Endothelial cell of umbilical vein (primary cell): Measurements from ENCODE around the gene LMO4. TPM values are rescaled to one million over a fixed set of nuclear protein-coding genes. Genes with fewer than 3 reads are reported as not detected.

Source experiments
- BruUV-seq: library from RNA; stranded (reverse); fragments of 400-500 nt; replicated peaks from 2 replicates; lab custom pipeline; 2021; lab: Mats Ljungman, UMichigan
- CTCF ChIA-PET: fragments of 300-600, 350-600 bp; sonication (Branson Sonifier 250); formaldehyde crosslinking; loops from one replicate; lab custom pipeline; 2021; ENCODE audit warnings: antibody characterized with exemption, inconsistent platforms; lab: Charles Lee
- POLR2A ChIA-PET: fragments of 300-600, 350-600 bp; sonication (Branson Sonifier 250); formaldehyde crosslinking; loops from one replicate; lab custom pipeline; 2021; ENCODE audit warnings: antibody characterized with exemption, inconsistent platforms; lab: Charles Lee
- DNase-seq: peaks from one replicate; pipeline ENCODE4 v3.0.0-alpha.2; 2011; ENCODE audit warnings: low read depth, low spot score
- FAIRE-seq: peaks from 2 replicates; lab custom pipeline; 2011; peaks lifted over from hg19 to GRCh38; lab: Jason Lieb, UNC
- H2AFZ ChIP-seq: 2 replicates; pipeline ENCODE4 v1.6.0; 2012; ENCODE audit warnings: low read depth, low read length, control low read depth, inconsistent platforms
- H3K27ac ChIP-seq: 2 replicates; pipeline ENCODE4 v1.5.1; 2011; ENCODE audit warnings: low read depth, mild to moderate bottlenecking, control low read depth, low read length, moderate library complexity; ENCODE audit not compliant: insufficient read depth
- H3K27me3 ChIP-seq, 2 experiments: 2 replicates each; pipeline versions ENCODE4 v1.6.0 to v1.6.1; 2011; ENCODE audit warnings: low read length in 2 of 2, mixed read lengths in 1 of 2; ENCODE audit not compliant: control insufficient read depth in 2 of 2, insufficient read depth in 2 of 2
- H3K36me3 ChIP-seq, 2 experiments: 2 replicates in 1 of 2; 3 replicates in 1 of 2; pipeline ENCODE4 v1.5.1; 2011; ENCODE audit warnings: low read length in 2 of 2, mild to moderate bottlenecking in 1 of 2, moderate library complexity in 1 of 2; ENCODE audit not compliant: control insufficient read depth in 2 of 2, insufficient read depth in 2 of 2; ENCODE audit errors: extremely low read depth in 1 of 2
- H3K4me1 ChIP-seq: 3 replicates; pipeline ENCODE4 v1.5.1; 2011; ENCODE audit warnings: mild to moderate bottlenecking, low read length; ENCODE audit not compliant: control insufficient read depth, insufficient read depth; ENCODE audit errors: extremely low read depth
- H3K4me2 ChIP-seq: 2 replicates; pipeline ENCODE4 v1.6.1; 2011; ENCODE audit warnings: low read length, control low read depth, mixed read lengths; ENCODE audit not compliant: insufficient read depth
- H3K4me3 ChIP-seq, 3 experiments: fragments of 200-600 bp in 1 of 3; sonication (generic), shearing (Covaris generic) in 1 of 3; replicated peaks in 1 of 3; 2 replicates each; pipeline ENCODE4 v1.5.1; 2011 to 2016; ENCODE audit warnings: control low read depth in 3 of 3, low read length in 3 of 3, mild to moderate bottlenecking in 2 of 3, inconsistent platforms in 1 of 3, low read depth in 1 of 3, moderate library complexity in 1 of 3; ENCODE audit not compliant: insufficient read depth in 1 of 3
- H3K79me2 ChIP-seq: 2 replicates; pipeline ENCODE4 v1.6.0; 2012; ENCODE audit warnings: low read length, inconsistent platforms; ENCODE audit not compliant: control insufficient read depth, insufficient read depth
- H3K9ac ChIP-seq: replicated peaks from 2 replicates; pipeline ENCODE3; 2011; ENCODE audit warnings: low read length, control low read depth; ENCODE audit not compliant: insufficient read depth; ENCODE audit errors: extremely low read depth
- H3K9me1 ChIP-seq: replicated peaks from 3 replicates; pipeline ENCODE4 v1.6.0; 2011; ENCODE audit warnings: mild to moderate bottlenecking, low read length; ENCODE audit not compliant: control insufficient read depth, insufficient read depth; ENCODE audit errors: extremely low read depth
- H3K9me3 ChIP-seq: replicated peaks from 2 replicates; pipeline ENCODE4 v1.5.1; 2012; ENCODE audit warnings: low read length, inconsistent platforms; ENCODE audit not compliant: control insufficient read depth, insufficient read depth
- H4K20me1 ChIP-seq: replicated peaks from 2 replicates; pipeline ENCODE3; 2011; ENCODE audit warnings: mild to moderate bottlenecking, low read length; ENCODE audit not compliant: control insufficient read depth, insufficient read depth; ENCODE audit errors: extremely low read depth
- CTCF ChIP-seq, 2 donors: IDR thresholded peaks; 1 replicate in 1 of 2; 2 replicates in 1 of 2; pipeline ENCODE4 v1.5.1; 2011; ENCODE audit warnings: low read length in 2 of 2, mild to moderate bottlenecking in 2 of 2, moderate library complexity in 2 of 2, control low read depth in 1 of 2, inconsistent platforms in 1 of 2, low read depth in 1 of 2; ENCODE audit not compliant: insufficient read depth in 1 of 2; ENCODE audit errors: extremely low read depth in 1 of 2
- EZH2 ChIP-seq: IDR thresholded peaks from 2 replicates; pipeline ENCODE4 v1.6.1; 2012; ENCODE audit warnings: borderline replicate concordance, low read depth, mild to moderate bottlenecking, moderate library complexity, low read length, inconsistent platforms; ENCODE audit not compliant: severe bottlenecking
- FOS ChIP-seq: IDR thresholded peaks from 2 replicates; pipeline ENCODE4 v1.6.1; 2011; ENCODE audit warnings: mild to moderate bottlenecking, low read length, moderate library complexity, borderline replicate concordance; ENCODE audit not compliant: insufficient read depth
- GATA2 ChIP-seq: IDR thresholded peaks from 2 replicates; pipeline ENCODE4 v1.7.0; 2011; ENCODE audit warnings: low read depth, mild to moderate bottlenecking, moderate library complexity, mixed read lengths, low read length; ENCODE audit not compliant: insufficient read length, insufficient read depth
- JUN ChIP-seq: IDR thresholded peaks from 2 replicates; pipeline ENCODE4 v1.6.1; 2011; ENCODE audit warnings: borderline replicate concordance, low read depth; ENCODE audit not compliant: insufficient read length, insufficient read depth
- MAX ChIP-seq: IDR thresholded peaks from 2 replicates; pipeline ENCODE4 v1.6.1; 2011; ENCODE audit not compliant: insufficient read depth, insufficient read length
- MYC ChIP-seq: IDR thresholded peaks from one replicate; pipeline ENCODE4 v1.6.1; 2011; ENCODE audit warnings: mild to moderate bottlenecking, low read depth, low read length
- POLR2A ChIP-seq: IDR thresholded peaks from 2 replicates; pipeline ENCODE4 v1.6.1; 2012; ENCODE audit warnings: low read depth, mild to moderate bottlenecking, control low read depth, low read length
- POLR2AphosphoS5 ChIP-seq: IDR thresholded peaks from 2 replicates; pipeline ENCODE4 v1.6.1; 2012; ENCODE audit warnings: low read depth, mild to moderate bottlenecking, control low read depth, low read length, moderate library complexity; ENCODE audit not compliant: insufficient read depth
- dilution Hi-C: fragments of 300-500 bp; cut with MboI; formaldehyde crosslinking; loops from one replicate; pipeline ENCODE4 v1.15.0; 2019; ENCODE audit warnings: low sequenced_read_pairs; ENCODE audit not compliant: extremely low pct_ligation_motif_present
- intact Hi-C: fragments of 100-400 bp; cut with micrococcal nuclease; formaldehyde crosslinking; loops from one replicate; pipeline ENCODE4 v1.10.0; 2022
- polyA plus RNA-seq, 4 experiments: library from polyadenylated mRNA; depleted of rRNA in 3 of 4; stranded (reverse) in 3 of 4; unstranded in 1 of 4; fragments of >200 nt; gene quantifications; 2 replicates each; pipeline versions ENCODE4 v1.2.1 to v1.2.3, GENCODE V29; 2011 to 2012; ENCODE audit warnings: missing spikeins in 1 of 4
- total RNA-seq: library from RNA; stranded (reverse); gene quantifications from 2 replicates; pipeline ENCODE4 v1.2.3, GENCODE V29; 2021

LMO4 gene
- total and polyA plus RNA-seq, 2 donors (not counting 3 experiments of a cell fraction or from before 2014, with no cell fraction given): 24.8 to 36.6 TPM

GRCh38 chr1:87369736-87370478, 41.2 kb downstream of the LMO4 start:
- Histone ChIP-seq H4K20me1 (no peaks in the 10 kb centered on the region), H3K79me2 (no peaks in the 10 kb centered on the region), H3K4me2 (no peak overlapping the region), H3K27ac (no peak overlapping the region), H3K36me3 (no peaks in the 10 kb centered on the region), H3K9me1 (no peaks in the 10 kb centered on the region), H3K4me3 (no peak overlapping the region), H3K9me3 (no peaks in the 10 kb centered on the region), H3K9ac (no peak overlapping the region), H3K4me1 (no peaks in the 10 kb centered on the region), H2AFZ (no peak overlapping the region), H3K27me3 (no peaks in the 10 kb centered on the region)
- no peak for FAIRE-seq
- dilution Hi-C loops: no loop called here
- intact Hi-C loops: no loop called here
- ChIA-PET POLR2A (no interaction called here), CTCF (no interaction called here)
- no peak for TF ChIP-seq POLR2A
- TF ChIP-seq FOS: no peak
- TF ChIP-seq MAX: no peak
- TF ChIP-seq EZH2: no peak
- no peak for DNase-seq
- no TSS peak for BruUV-seq

- Histone ChIP-seq H3K9me3 (no peaks in the 10 kb centered on the region), H3K27me3 (no peaks in the 10 kb centered on the region), H3K9ac (no peak overlapping the region), H2AFZ (no peak overlapping the region), H3K27ac (no peak overlapping the region), H3K79me2 (no peaks in the 10 kb centered on the region), H3K4me2 (no peak overlapping the region), H4K20me1 (no peaks in the 10 kb centered on the region), H3K4me1 (no peaks in the 10 kb centered on the region), H3K9me1 (no peaks in the 10 kb centered on the region), H3K4me3 (no peak overlapping the region), H3K36me3 (no peaks in the 10 kb centered on the region)
- ChIA-PET POLR2A (no interaction called here), CTCF (no interaction called here)
- dilution Hi-C loops (no loop called here), intact Hi-C loops (no loop called here)
- TF ChIP-seq POLR2AphosphoS5: no peak
- TF ChIP-seq FOS: no peak
- TF ChIP-seq EZH2: no peak
- TF ChIP-seq JUN: no peak
- TF ChIP-seq MYC: no peak
- TF ChIP-seq GATA2: no peak
- no peak for TF ChIP-seq POLR2A
- no peak for TF ChIP-seq CTCF (IDR thresholded peaks at IDR 0.05; ENCODE audit: extremely low read depth in 1 of 2, insufficient read depth in 1 of 2, low read depth in 1 of 2, low read length in 2 of 2)
- TF ChIP-seq MAX: no peak
- no peak for FAIRE-seq
- no peak for DNase-seq
- no TSS peak for BruUV-seq
These were observed 41.9 kb downstream of the LMO4 start for GRCh38 chr1:87370544-87370943.
